GM23248 (cell line): ENCODE data around the gene TNFRSF1A. TPM values are rescaled to one million over a fixed set of nuclear protein-coding genes. Genes with fewer than 3 reads are reported as not detected.

Source experiments
- DNase-seq: peaks from one replicate; pipeline ENCODE4 v3.0.0-alpha.2; 2015
- H2AFZ ChIP-seq: fragments of 200-600 bp; sonication (generic); 2 replicates; pipeline ENCODE4 v1.6.1; 2016; ENCODE audit warnings: antibody characterized with exemption
- H3F3A ChIP-seq: fragments of 200-600 bp; sonication (generic); 2 replicates; pipeline ENCODE4 v1.6.1; 2016; ENCODE audit warnings: mild to moderate bottlenecking, antibody characterized with exemption, mixed run types; ENCODE audit not compliant: insufficient read depth
- H3K27ac ChIP-seq: fragments of 200-600 bp; sonication (generic); 2 replicates; pipeline ENCODE4 v1.5.1; 2016; ENCODE audit warnings: mild to moderate bottlenecking
- H3K27me3 ChIP-seq: fragments of 200-600 bp; sonication (generic); replicated peaks from 2 replicates; pipeline ENCODE4 v1.6.1; 2016; ENCODE audit warnings: mild to moderate bottlenecking; ENCODE audit not compliant: insufficient read depth
- H3K36me3 ChIP-seq: fragments of 200-600 bp; sonication (generic); 2 replicates; pipeline ENCODE4 v1.6.1; 2016; ENCODE audit warnings: low read depth, mild to moderate bottlenecking
- H3K4me1 ChIP-seq: fragments of 200-600 bp; sonication (generic); 2 replicates; pipeline ENCODE4 v1.6.1; 2016; ENCODE audit warnings: mild to moderate bottlenecking; ENCODE audit not compliant: insufficient read depth
- H3K4me2 ChIP-seq: fragments of 200-600 bp; sonication (generic); one replicate; pipeline ENCODE4 v1.6.1; 2016; ENCODE audit warnings: mild to moderate bottlenecking; ENCODE audit not compliant: unreplicated experiment
- H3K4me3 ChIP-seq: fragments of 200-600 bp; sonication (generic); 2 replicates; pipeline ENCODE4 v1.5.1; 2016; ENCODE audit warnings: mild to moderate bottlenecking
- H3K79me2 ChIP-seq: fragments of 200-600 bp; sonication (generic); 2 replicates; pipeline ENCODE4 v1.6.1; 2016; ENCODE audit warnings: mild to moderate bottlenecking; ENCODE audit not compliant: insufficient read depth
- H3K9ac ChIP-seq: fragments of 200-600 bp; sonication (generic); 2 replicates; pipeline ENCODE4 v1.6.1; 2016; ENCODE audit warnings: mild to moderate bottlenecking
- H3K9me2 ChIP-seq: fragments of 200-600 bp; sonication (generic); 2 replicates; pipeline ENCODE4 v1.6.1; 2016; ENCODE audit warnings: mixed run types, mild to moderate bottlenecking, moderate library complexity; ENCODE audit not compliant: insufficient read depth
- H3K9me3 ChIP-seq: fragments of 200-600 bp; sonication (generic); one replicate; pipeline ENCODE4 v1.6.1; 2017; ENCODE audit warnings: low read depth
- H4K20me1 ChIP-seq: fragments of 200-600 bp; sonication (generic); 2 replicates; pipeline ENCODE4 v1.6.0; 2016; ENCODE audit not compliant: insufficient read depth
- EZH2 ChIP-seq: fragments of 200-600 bp; sonication (generic); IDR thresholded peaks from 2 replicates; pipeline ENCODE4 v1.6.1; 2018; ENCODE audit warnings: antibody characterized with exemption, mild to moderate bottlenecking; ENCODE audit not compliant: insufficient read depth, poor library complexity, severe bottlenecking
- EZH2phosphoT487 ChIP-seq: fragments of 200-600 bp; sonication (generic); IDR thresholded peaks from 2 replicates; pipeline ENCODE4 v1.6.1; 2018; ENCODE audit warnings: antibody characterized with exemption, moderate library complexity, mild to moderate bottlenecking, low read depth; ENCODE audit not compliant: insufficient read depth
- WGBS, 2 experiments: methylation state at CpG; one replicate each; pipeline ENCODE4 v1.1.6; 2015 to 2017; ENCODE audit warnings: low lambda C conversion rate in 2 of 2, low coverage in 1 of 2; ENCODE audit errors: missing lambda C conversion rate in 2 of 2; 5-methylcytosine and 5-hydroxymethylcytosine counted together
- in situ Hi-C: fragments of 300-500 bp; cut with MboI; formaldehyde crosslinking; loops from 2 replicates; pipeline ENCODE4 v1.15.0; 2020
- polyA plus RNA-seq: library from polyadenylated mRNA; unstranded; fragments of >200 nt; fragmentation: Nextera tagmentation; extraction: Ambion mirVana; gene quantifications from 2 replicates; pipeline ENCODE4 v1.2.1, GENCODE V29; 2016
- total RNA-seq: library from RNA; depleted of rRNA; stranded (reverse); fragments of >200 nt; shearing (Covaris generic); gene quantifications from 2 replicates; pipeline ENCODE4 v1.2.3, GENCODE V29; 2014

TNFRSF1A gene
- total and polyA plus RNA-seq, 2 experiments from 2014 or later, result 183 to 343 TPM

DNA sequence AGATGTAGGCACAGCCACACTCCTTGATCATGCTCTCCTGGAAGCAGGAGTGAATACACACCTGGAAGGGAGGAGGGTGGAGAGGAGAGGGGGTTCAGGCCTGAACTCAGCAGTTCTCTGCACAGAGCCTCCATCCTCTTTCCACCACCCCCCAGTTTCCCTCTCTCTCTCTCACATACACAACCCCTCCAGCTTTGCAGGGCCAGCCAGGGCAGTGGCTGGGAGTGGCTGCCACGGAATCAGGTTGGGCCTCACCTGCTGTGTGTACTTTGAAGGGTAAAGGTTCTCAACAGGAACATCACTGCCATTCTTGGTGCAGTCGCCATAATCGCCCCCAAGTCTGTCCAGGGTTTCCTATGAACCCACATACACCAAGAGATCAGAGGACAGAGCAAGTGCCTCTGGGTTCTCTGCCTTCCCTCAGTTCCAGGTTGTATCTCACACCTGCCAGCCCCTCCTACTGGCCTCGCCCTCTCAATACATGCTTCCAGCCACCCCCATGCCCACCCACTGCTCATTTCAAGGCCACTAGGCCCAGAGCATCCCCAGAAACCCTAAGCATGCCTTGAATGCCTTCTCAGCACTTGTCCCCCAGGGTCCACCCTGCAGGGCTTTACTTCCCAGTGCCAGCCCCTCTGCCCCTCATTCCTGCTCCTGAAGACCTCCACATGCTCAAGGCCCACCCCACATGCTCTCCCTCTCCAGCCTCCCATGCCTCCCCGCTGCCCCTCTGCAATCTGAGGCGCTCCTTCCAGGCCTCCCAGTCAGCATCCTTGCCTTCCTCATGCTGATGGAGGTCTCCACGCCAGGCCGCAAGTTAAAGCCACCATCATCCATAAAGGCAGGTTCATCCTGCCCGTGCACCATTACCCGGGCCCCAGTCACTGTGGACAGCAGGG, 12.9 kb upstream of the TNFRSF1A start:
- 75 to 82% methylated on average over 10 of the region's 10 CpGs for WGBS, 2 experiments
- no peaks in the 10 kb centered on the region for H3K36me3 ChIP-seq

DNA sequence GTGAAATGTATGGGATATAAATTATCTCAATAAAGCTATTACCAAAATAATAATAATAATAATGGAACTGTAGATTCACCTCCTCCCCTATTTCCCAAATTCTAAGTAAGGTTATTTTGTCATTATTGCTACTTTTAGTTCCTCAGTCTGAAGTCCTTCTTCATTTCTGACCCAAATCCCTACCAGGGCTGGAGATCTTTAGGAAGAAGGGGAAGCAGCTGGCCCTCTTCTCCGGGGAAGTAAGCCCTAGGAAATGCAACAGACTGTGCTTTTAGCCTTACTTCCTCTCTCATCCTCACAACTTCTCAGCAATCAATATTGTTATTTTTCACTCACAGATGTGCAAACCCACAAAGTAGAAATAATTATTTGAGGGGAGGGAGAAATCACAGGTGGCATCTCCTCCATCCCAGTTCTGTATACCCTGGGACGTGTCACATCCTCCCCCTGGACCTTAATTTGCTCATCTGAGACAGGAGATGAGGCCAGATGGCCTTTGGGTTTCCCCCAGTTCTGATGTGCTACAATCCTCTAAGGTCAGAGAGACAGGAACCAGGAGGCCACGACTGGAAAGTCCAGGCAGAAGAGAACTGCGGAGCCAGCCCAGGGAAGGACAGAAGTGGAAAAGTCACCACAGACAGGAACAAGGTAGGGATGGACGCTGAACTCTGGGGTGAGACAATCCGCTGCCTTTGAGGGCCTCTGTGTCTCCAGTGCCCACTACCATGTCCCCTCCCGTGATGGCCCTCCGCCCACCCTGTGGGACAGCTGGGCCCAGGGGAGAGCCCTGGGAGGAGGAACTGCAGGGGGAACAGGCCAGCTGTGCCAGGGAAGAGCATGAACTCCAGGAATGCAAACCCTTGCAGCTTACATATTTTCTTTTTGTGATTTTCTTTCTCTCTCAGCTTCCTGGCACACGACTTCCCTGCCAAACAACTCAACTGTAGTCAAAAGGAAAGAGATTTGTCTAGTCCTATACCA, 10.6 kb upstream of the TNFRSF1A start:
- Histone ChIP-seq H3K9me2 (no peaks in the 10 kb centered on the region), H3F3A (no peaks in the 10 kb centered on the region), H3K4me3 (no peak overlapping the region), H3K4me2 (no peak overlapping the region), H4K20me1 (no peaks in the 10 kb centered on the region), H3K9me3 (no peaks in the 10 kb centered on the region), H3K27ac (no peak overlapping the region), H3K79me2 (no peaks in the 10 kb centered on the region), H3K4me1 (no peaks in the 10 kb centered on the region), H2AFZ (no peak overlapping the region), H3K27me3 (no peaks in the 10 kb centered on the region), H3K36me3 (no peaks in the 10 kb centered on the region), H3K9ac (no peak overlapping the region)
- WGBS, 2 experiments, result 75 to 82% methylated on average over 9 of the region's 9 CpGs
- in situ Hi-C loops, result no loop called here
- TF ChIP-seq EZH2phosphoT487 (no peak), EZH2 (no peak)
- no peak for DNase-seq

More for the DNA sequence above, 12.9 kb upstream of the TNFRSF1A start:
- Histone ChIP-seq H3K4me1 (no peaks in the 10 kb centered on the region), H3K27me3 (no peaks in the 10 kb centered on the region), H3K9me3 (no peaks in the 10 kb centered on the region), H4K20me1 (no peaks in the 10 kb centered on the region), H3K4me3 (no peak overlapping the region), H3K9me2 (no peaks in the 10 kb centered on the region), H2AFZ (no peak overlapping the region), H3F3A (no peaks in the 10 kb centered on the region), H3K27ac (no peak overlapping the region), H3K79me2 (no peaks in the 10 kb centered on the region), H3K4me2 (no peak overlapping the region), H3K9ac (no peak overlapping the region)
- DNase-seq, result no peak
- in situ Hi-C loops, result no loop called here
- no peak for TF ChIP-seq EZH2
- no peak for TF ChIP-seq EZH2phosphoT487

- Histone ChIP-seq H3F3A (no peaks in the 10 kb centered on the region), H2AFZ (no peak overlapping the region), H3K9me3 (no peaks in the 10 kb centered on the region), H3K27ac (no peak overlapping the region), H3K79me2 (no peaks in the 10 kb centered on the region), H3K4me2 (no peak overlapping the region), H3K36me3 (no peaks in the 10 kb centered on the region), H4K20me1 (no peaks in the 10 kb centered on the region), H3K4me3 (no peak overlapping the region), H3K9ac (no peak overlapping the region), H3K9me2 (no peaks in the 10 kb centered on the region), H3K27me3 (no peaks in the 10 kb centered on the region), H3K4me1 (no peaks in the 10 kb centered on the region)
- DNase-seq, result no peak
- WGBS, 2 experiments, result 78 to 83% methylated on average over 5 of the region's 5 CpGs
- TF ChIP-seq EZH2 (no peak), EZH2phosphoT487 (no peak)
- in situ Hi-C loops, result no loop called here
Observed at GRCh38 chr12:6351622-6352021, 9.7 kb upstream of the TNFRSF1A start.
